Keratinocyte (primary cell): Measurements from ENCODE around the gene GLG1.
"Not testable (repeated sequence)": the region's sequence is repeated elsewhere in the genome, so short reads cannot be mapped to it uniquely, and the experiment has no call there.

Experiments
- EZH2 ChIP-seq: IDR thresholded peaks from one replicate; pipeline ENCODE4 v1.6.1; 2012; ENCODE audit warnings: inconsistent platforms, mild to moderate bottlenecking, low read length, moderate library complexity
- TF ChIP-seq, protein P1 (sequence below), 3 experiments: IDR thresholded peaks in 1 of 3; conservative IDR thresholded peaks in 1 of 3; optimal IDR thresholded peaks in 1 of 3; 2 replicates in 2 of 3; 3 replicates in 1 of 3; pipeline versions ENCODE3 to v1.5.1; 2011; ENCODE audit warnings: low read length in 3 of 3, mild to moderate bottlenecking in 3 of 3, moderate library complexity in 2 of 3, control low read depth in 1 of 3, inconsistent platforms in 1 of 3; ENCODE audit not compliant: insufficient read depth in 2 of 3; ENCODE audit errors: extremely low read depth in 1 of 3

GRCh38 chr16:74398212-74398895 lies 208.6 kb downstream of the GLG1 start:
- TF ChIP-seq, protein P1, sequence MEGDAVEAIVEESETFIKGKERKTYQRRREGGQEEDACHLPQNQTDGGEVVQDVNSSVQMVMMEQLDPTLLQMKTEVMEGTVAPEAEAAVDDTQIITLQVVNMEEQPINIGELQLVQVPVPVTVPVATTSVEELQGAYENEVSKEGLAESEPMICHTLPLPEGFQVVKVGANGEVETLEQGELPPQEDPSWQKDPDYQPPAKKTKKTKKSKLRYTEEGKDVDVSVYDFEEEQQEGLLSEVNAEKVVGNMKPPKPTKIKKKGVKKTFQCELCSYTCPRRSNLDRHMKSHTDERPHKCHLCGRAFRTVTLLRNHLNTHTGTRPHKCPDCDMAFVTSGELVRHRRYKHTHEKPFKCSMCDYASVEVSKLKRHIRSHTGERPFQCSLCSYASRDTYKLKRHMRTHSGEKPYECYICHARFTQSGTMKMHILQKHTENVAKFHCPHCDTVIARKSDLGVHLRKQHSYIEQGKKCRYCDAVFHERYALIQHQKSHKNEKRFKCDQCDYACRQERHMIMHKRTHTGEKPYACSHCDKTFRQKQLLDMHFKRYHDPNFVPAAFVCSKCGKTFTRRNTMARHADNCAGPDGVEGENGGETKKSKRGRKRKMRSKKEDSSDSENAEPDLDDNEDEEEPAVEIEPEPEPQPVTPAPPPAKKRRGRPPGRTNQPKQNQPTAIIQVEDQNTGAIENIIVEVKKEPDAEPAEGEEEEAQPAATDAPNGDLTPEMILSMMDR (optimal IDR thresholded peaks at IDR 0.05 in 1 of 3, IDR thresholded peaks at IDR 0.05 in 1 of 3, conservative IDR thresholded peaks at IDR 0.05 in 1 of 3; ENCODE audit: extremely low read depth in 1 of 3, insufficient read depth in 2 of 3, low read length in 3 of 3) = not testable (repeated sequence)
- TF ChIP-seq EZH2 = not testable (repeated sequence)
